ENCODE measurements around the gene DCDC2. TPM values are rescaled to one million over a fixed set of nuclear protein-coding genes. Genes with fewer than 3 reads are reported as not detected.
A peak's percentile ranks its signal among the peaks of the same experiment; 100 is the strongest.
"Not testable (repeated sequence)": the region's sequence is repeated elsewhere in the genome, so short reads cannot be mapped to it uniquely, and the experiment has no call there.

Gene DCDC2
- total RNA-seq, 2 experiments from 2014 or later = not detected

DNA sequence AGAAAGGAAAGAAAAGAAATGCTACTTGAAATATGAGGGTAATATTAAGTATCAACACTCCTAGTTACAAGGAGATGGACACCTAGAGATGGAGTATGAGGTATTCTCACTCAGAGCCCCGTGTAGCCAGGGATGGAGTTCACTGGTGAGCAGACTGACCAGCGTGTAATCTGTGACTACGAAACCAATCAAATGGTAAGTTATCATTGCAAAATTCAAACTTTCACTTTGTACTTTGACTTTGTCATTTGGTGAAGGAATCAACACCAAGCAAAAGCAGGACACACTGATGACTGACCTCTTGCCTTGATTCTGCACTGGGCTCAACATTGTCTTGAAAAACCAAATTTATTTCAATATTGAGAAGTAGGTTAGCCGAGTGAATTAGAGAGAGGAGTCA is 51.8 kb downstream of the DCDC2 start:
- no peak for DNase-seq
- no peaks in the 10 kb centered on the region for H3K36me3 Mint-ChIP-seq (ENCODE audit: low read depth)

GRCh38 chr6:24296944-24297343 is 60.9 kb downstream of the DCDC2 start:
- H3K4me3 Mint-ChIP-seq = no peak overlapping the region
- no peak overlapping the region for H3K27ac Mint-ChIP-seq
- no peak for DNase-seq
- ChIA-PET POLR2A (no interaction called here), CTCF (interaction anchor here (1.1 to 1.2 kb wide), 2 partner anchors 14 to 20 kb away, joined by 3 to 4 read pairs; no protein-coding TSS in a partner anchor)
- H3K36me3 Mint-ChIP-seq (ENCODE audit: low read depth) = no peaks in the 10 kb centered on the region
- H3K4me1 Mint-ChIP-seq = no peaks in the 10 kb centered on the region
- H3K27me3 Mint-ChIP-seq = peaks cover 10% of the 10 kb centered on the region
- peaks cover 15% of the 10 kb centered on the region for H3K9me3 Mint-ChIP-seq

More for the DNA sequence above, 51.8 kb downstream of the DCDC2 start:
- H3K4me1 Mint-ChIP-seq = no peaks in the 10 kb centered on the region
- no peaks in the 10 kb centered on the region for H3K9me3 Mint-ChIP-seq
- ChIA-PET CTCF (no interaction called here), POLR2A (no interaction called here)
- no peak overlapping the region for H3K4me3 Mint-ChIP-seq
- peaks cover 13% of the 10 kb centered on the region for H3K27me3 Mint-ChIP-seq
- no peak overlapping the region for H3K27ac Mint-ChIP-seq

DNA sequence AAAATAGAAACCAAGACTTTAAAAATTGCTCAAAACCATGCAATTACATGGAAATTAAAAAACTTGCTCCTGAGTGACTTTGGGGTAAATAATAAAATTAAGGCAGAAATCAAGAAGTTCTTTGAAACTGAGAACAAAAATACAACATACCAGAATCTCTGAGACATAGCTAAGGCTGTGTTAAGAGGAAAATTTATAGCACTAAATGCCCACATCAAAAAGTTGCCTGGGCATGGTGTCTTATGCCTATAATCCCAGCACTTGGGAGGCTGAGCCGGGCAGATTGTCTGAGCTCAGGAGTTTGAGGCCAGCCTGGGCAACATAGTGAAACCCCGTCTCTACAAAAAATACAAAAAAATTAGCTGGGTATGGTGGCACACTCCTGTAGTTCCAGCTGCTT is 64.0 kb downstream of the DCDC2 start:
- H3K9me3 Mint-ChIP-seq = peaks cover 15% of the 10 kb centered on the region
- POLR2A ChIA-PET; H3K27ac Mint-ChIP-seq; DNase-seq; H3K4me3 Mint-ChIP-seq; CTCF ChIA-PET; H3K4me1 Mint-ChIP-seq; H3K36me3 Mint-ChIP-seq (ENCODE audit: low read depth): not testable (repeated sequence)
- peaks cover 10% of the 10 kb centered on the region for H3K27me3 Mint-ChIP-seq

DNA sequence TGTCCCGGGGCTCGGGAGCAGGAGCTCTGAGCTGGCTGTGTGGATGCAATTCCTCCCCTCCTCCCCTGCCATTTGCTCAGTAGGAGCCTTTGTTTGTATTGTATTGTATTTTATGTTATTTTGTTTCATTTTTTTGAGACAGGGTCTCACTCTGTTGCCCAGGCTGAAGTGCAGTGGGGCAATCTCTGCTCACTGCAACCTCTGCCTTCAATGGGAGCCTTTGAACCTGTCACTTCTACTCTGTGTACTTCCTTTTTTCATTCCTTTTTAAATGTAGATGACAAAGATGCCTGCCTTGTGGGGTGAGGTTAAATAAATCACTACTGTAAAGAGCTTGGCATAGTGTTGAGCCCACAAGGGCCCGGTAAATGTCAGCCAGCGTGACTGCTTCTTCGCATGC is 70.6 kb downstream of the DCDC2 start:
- POLR2A ChIA-PET = no interaction called here
- CTCF ChIA-PET = no interaction called here
- no peak overlapping the region for H3K4me3 Mint-ChIP-seq

GRCh38 chr6:24284006-24284405 is 73.9 kb downstream of the DCDC2 start:
- ChIA-PET CTCF (interaction anchor here (0.8 to 1.7 kb wide), 2 partner anchors 8 to 13 kb away, joined by 3 to 4 read pairs; no protein-coding TSS in a partner anchor), POLR2A (no interaction called here)
- H3K4me3 Mint-ChIP-seq = no peak overlapping the region
- no peak overlapping the region for H3K27ac Mint-ChIP-seq
- no peaks in the 10 kb centered on the region for H3K36me3 Mint-ChIP-seq (ENCODE audit: low read depth)
- H3K27me3 Mint-ChIP-seq = peaks cover 2% of the 10 kb centered on the region
- peaks cover 6% of the 10 kb centered on the region for H3K4me1 Mint-ChIP-seq
- H3K9me3 Mint-ChIP-seq = no peaks in the 10 kb centered on the region
- no peak for DNase-seq

More for the DNA sequence above, 70.6 kb downstream of the DCDC2 start:
- H3K27ac Mint-ChIP-seq = no peak overlapping the region
- no peaks in the 10 kb centered on the region for H3K9me3 Mint-ChIP-seq
- H3K27me3 Mint-ChIP-seq = no peaks in the 10 kb centered on the region
- peaks cover 6% of the 10 kb centered on the region for H3K4me1 Mint-ChIP-seq
- no peak for DNase-seq
- no peaks in the 10 kb centered on the region for H3K36me3 Mint-ChIP-seq (ENCODE audit: low read depth)

- H3K9me3 Mint-ChIP-seq = no peaks in the 10 kb centered on the region
- H3K27ac Mint-ChIP-seq = no peak overlapping the region
- peak; percentile 46 for DNase-seq
- H3K27me3 Mint-ChIP-seq = peaks cover 2% of the 10 kb centered on the region
- no peak overlapping the region for H3K4me3 Mint-ChIP-seq
- ChIA-PET CTCF (interaction anchor here (0.8 to 1.7 kb wide), 3 partner anchors 9 to 13 kb away, joined by 3 to 8 read pairs (median 4); no protein-coding TSS in a partner anchor), POLR2A (no interaction called here)
- no peaks in the 10 kb centered on the region for H3K36me3 Mint-ChIP-seq (ENCODE audit: low read depth)
- H3K4me1 Mint-ChIP-seq = peaks cover 6% of the 10 kb centered on the region
Measured at GRCh38 chr6:24283043-24283985, 74.5 kb downstream of the DCDC2 start.

DNA sequence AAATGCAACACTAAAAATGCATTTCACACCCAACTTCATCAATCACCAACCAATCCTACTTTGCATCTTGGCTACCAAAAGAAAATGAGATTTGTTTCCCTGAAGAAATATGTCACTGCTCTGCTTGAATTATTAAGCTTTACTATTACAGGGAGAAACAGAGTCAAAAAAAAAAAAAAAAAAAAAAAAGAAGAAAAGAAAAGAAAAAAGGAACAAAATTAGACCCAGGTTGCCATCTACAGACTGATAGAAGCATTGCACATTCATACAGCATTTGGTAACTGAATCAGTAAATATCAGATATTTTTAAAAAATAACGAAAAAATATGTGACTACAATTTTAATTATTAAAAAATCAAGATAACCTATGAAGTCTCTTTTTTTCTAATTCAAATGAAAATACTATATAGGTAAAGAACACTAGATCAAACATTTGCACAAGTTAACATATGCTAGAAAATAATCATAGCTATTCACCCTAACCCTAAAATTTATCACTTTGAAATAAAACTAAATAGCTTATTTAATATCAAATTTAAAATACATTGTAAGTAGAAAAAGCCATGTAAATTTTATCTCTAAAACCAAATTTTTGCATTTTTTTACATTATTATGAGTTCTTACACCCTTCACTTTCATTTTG is 83.3 kb downstream of the DCDC2 start:
- Mint-ChIP-seq H3K27me3 (peaks cover 19% of the 10 kb centered on the region), H3K36me3 (ENCODE audit: low read depth) (no peaks in the 10 kb centered on the region)
- POLR2A ChIA-PET = no interaction called here

DNA sequence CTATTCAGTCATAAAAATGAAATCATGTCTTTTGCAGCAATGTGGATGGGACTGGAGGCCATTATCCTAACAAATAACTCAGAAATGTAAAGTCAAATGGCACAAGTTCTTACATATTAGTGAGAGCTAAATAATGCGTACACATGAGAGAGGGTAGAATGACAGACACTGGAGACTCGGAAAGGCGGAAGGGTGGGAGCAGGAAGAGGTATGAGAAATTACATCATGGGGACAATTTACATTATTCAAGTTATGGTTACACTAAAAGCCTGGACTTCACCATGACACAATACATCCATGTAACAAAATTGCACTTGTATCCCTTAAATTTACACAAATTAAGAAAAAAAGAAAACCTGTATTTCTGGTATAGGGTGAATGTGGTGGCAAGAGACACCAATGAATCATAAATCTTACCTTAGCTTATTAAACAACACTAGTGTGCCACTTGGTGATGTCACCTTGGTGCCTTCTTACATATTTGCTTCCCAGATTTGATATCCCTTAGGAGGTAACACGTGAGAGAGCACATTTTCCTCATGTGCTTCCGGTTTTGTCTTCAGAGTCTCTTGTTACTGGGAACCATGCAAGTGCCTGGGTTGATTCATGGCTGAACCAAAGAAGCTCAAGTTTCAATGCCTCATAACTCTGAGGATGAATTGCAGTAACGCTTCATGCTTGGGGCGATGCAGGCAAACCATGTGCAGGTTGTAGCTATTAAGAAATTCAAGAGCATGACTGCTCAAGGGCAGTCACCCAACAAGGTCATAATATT is 84.6 kb downstream of the DCDC2 start:
- H3K36me3 Mint-ChIP-seq (ENCODE audit: low read depth) = no peaks in the 10 kb centered on the region
- H3K27ac Mint-ChIP-seq = no peak overlapping the region
- H3K4me1 Mint-ChIP-seq = no peaks in the 10 kb centered on the region
- ChIA-PET CTCF (interaction anchor here (0.7 kb wide), 1 partner anchor 31 kb away, joined by 3 read pairs; no protein-coding TSS in a partner anchor), POLR2A (no interaction called here)
- no peaks in the 10 kb centered on the region for H3K9me3 Mint-ChIP-seq
- H3K27me3 Mint-ChIP-seq = peaks cover 19% of the 10 kb centered on the region
- DNase-seq = no peak
- no peak overlapping the region for H3K4me3 Mint-ChIP-seq

More for the DNA sequence above, 83.3 kb downstream of the DCDC2 start:
- H3K4me3 Mint-ChIP-seq = no peak overlapping the region
- no peaks in the 10 kb centered on the region for H3K4me1 Mint-ChIP-seq
- DNase-seq = no peak
- no peaks in the 10 kb centered on the region for H3K9me3 Mint-ChIP-seq
- CTCF ChIA-PET = interaction anchor here (0.6 kb wide), 1 partner anchor 249 kb away, joined by 4 read pairs; no protein-coding TSS in a partner anchor
- no peak overlapping the region for H3K27ac Mint-ChIP-seq

DNA sequence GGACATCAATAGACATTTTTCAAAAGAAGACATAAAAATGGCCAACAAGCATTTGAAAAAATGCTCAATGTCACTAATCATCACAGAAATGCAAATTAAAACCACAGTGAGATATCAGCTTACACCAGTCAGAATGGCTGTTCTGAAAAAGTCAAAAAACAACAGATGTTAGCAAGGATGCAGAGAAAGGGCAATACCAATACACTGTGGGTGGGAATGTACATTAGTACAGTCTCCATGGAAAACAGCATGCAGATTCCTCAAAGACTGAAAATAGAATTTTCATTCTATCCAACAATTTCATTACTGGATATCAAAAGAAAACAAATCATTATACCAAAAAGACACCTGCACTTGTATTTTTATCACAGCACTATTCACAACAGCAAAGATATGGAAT is 85.3 kb downstream of the DCDC2 start:
- ChIA-PET CTCF (no interaction called here), POLR2A (no interaction called here)
- Mint-ChIP-seq H3K9me3 (no peaks in the 10 kb centered on the region), H3K36me3 (ENCODE audit: low read depth) (no peaks in the 10 kb centered on the region), H3K4me1 (no peaks in the 10 kb centered on the region), H3K27ac (no peak overlapping the region), H3K4me3 (no peak overlapping the region), H3K27me3 (peaks cover 17% of the 10 kb centered on the region)
- no peak for DNase-seq

- peaks cover 15% of the 10 kb centered on the region for H3K27me3 Mint-ChIP-seq
- DNase-seq = no peak
- no peaks in the 10 kb centered on the region for H3K9me3 Mint-ChIP-seq
- no peak overlapping the region for H3K27ac Mint-ChIP-seq
- H3K4me1 Mint-ChIP-seq = no peaks in the 10 kb centered on the region
- ChIA-PET POLR2A (no interaction called here), CTCF (no interaction called here)
- H3K4me3 Mint-ChIP-seq = no peak overlapping the region
- H3K36me3 Mint-ChIP-seq (ENCODE audit: low read depth) = no peaks in the 10 kb centered on the region
Measured at GRCh38 chr6:24272148-24272547, 85.7 kb downstream of the DCDC2 start.

- H3K4me1 Mint-ChIP-seq = no peaks in the 10 kb centered on the region
- POLR2A ChIA-PET = no interaction called here
- no peaks in the 10 kb centered on the region for H3K36me3 Mint-ChIP-seq (ENCODE audit: low read depth)
- no peak overlapping the region for H3K27ac Mint-ChIP-seq
- DNase-seq = no peak
- peaks cover 16% of the 10 kb centered on the region for H3K27me3 Mint-ChIP-seq
- H3K9me3 Mint-ChIP-seq = no peaks in the 10 kb centered on the region
- CTCF ChIA-PET = interaction anchor here (2.5 kb wide), 1 partner anchor 13 kb away, joined by 8 read pairs; no protein-coding TSS in a partner anchor
- no peak overlapping the region for H3K4me3 Mint-ChIP-seq
Measured at GRCh38 chr6:24270011-24270410, 87.8 kb downstream of the DCDC2 start.

GRCh38 chr6:24258214-24258613 is 99.6 kb downstream of the DCDC2 start:
- CTCF ChIA-PET; H3K27ac Mint-ChIP-seq; H3K9me3 Mint-ChIP-seq; H3K27me3 Mint-ChIP-seq; H3K4me3 Mint-ChIP-seq; H3K36me3 Mint-ChIP-seq (ENCODE audit: low read depth); H3K4me1 Mint-ChIP-seq; POLR2A ChIA-PET; DNase-seq: not testable (repeated sequence)

DNA sequence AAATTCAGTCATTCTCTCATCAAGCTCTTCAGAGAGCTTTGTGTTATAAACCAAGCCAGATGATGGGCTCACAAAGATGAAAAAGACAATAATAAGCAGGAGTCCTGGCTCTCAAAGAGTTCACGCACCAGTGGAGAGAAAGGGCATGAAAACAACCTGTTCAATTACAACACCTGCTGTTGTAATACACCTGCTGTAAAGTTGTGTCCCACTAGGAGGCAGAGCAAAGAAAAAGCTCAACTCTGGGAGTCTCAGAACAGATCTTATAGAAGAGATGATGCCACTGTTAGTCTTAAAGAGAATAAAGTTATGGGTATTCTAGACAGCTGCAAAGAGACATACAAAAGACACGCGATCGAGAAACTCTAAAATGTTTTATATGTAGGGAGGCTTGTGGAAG is 100.6 kb downstream of the DCDC2 start:
- H3K4me1 Mint-ChIP-seq = no peaks in the 10 kb centered on the region
- H3K27ac Mint-ChIP-seq = no peak overlapping the region
- H3K9me3 Mint-ChIP-seq = peaks cover 2% of the 10 kb centered on the region
- H3K36me3 Mint-ChIP-seq (ENCODE audit: low read depth) = no peaks in the 10 kb centered on the region
- DNase-seq = no peak
- H3K27me3 Mint-ChIP-seq = peaks cover 6% of the 10 kb centered on the region
- CTCF ChIA-PET = no interaction called here
- no peak overlapping the region for H3K4me3 Mint-ChIP-seq
- POLR2A ChIA-PET = no interaction called here
